Thyroid gland (tissue), 4 donors: ENCODE data around the gene GOLGA8S. TPM values are rescaled to one million over a fixed set of nuclear protein-coding genes. Genes with fewer than 3 reads are reported as not detected.
"Not testable (repeated sequence)": the region's sequence is repeated elsewhere in the genome, so short reads cannot be mapped to it uniquely, and the experiment has no call there.

Source experiments
- DNase-seq, 2 donors: peaks; one replicate each; pipeline ENCODE4 v3.0.0-alpha.2; 2019
- H3K27ac ChIP-seq, 3 donors: fragments of 200-600 bp; sonication (generic); 1 replicate in 2 of 3; 2 replicates in 1 of 3; pipeline ENCODE4 v1.5.1; 2016 to 2019; ENCODE audit warnings: mild to moderate bottlenecking in 1 of 3, moderate library complexity in 1 of 3
- H3K27me3 ChIP-seq: fragments of 200-600 bp; sonication (generic); one replicate; pipeline ENCODE4 v1.5.1; 2019
- H3K36me3 ChIP-seq, 2 donors: fragments of 200-600 bp; sonication (generic); one replicate each; pipeline ENCODE4 v1.5.1; 2016 to 2019
- H3K4me1 ChIP-seq, 2 donors: fragments of 200-600 bp; sonication (generic); one replicate each; pipeline ENCODE4 v1.5.1; 2017 to 2019
- H3K4me3 ChIP-seq, 3 donors: fragments of 200-600 bp; sonication (generic); replicated peaks in 1 of 3; 1 replicate in 2 of 3; 2 replicates in 1 of 3; pipeline ENCODE4 v1.5.1; 2016; ENCODE audit warnings: mild to moderate bottlenecking in 1 of 3
- H3K9me3 ChIP-seq: fragments of 200-600 bp; sonication (generic); one replicate; pipeline ENCODE4 v1.5.1; 2017
- POLR2A ChIP-seq, 2 donors: fragments of 450-650 bp; IDR thresholded peaks; one replicate each; pipeline ENCODE4 v1.6.1; 2017; ENCODE audit warnings: antibody characterized with exemption in 2 of 2, mild to moderate bottlenecking in 2 of 2, moderate library complexity in 1 of 2
- WGBS, 2 donors: methylation state at CpG; one replicate each; pipeline ENCODE4 v1.1.5; 2017; 5-methylcytosine and 5-hydroxymethylcytosine counted together
- intact Hi-C: fragments of 100-400 bp; cut with DNase I; formaldehyde crosslinking; loops from one replicate; pipeline ENCODE4 v1.15.1; 2023
- total RNA-seq, 4 donors: library from RNA; depleted of rRNA; stranded (reverse); fragments of >200 nt; gene quantifications; one replicate each; pipeline ENCODE4 v1.2.3, GENCODE V29; 2016
- TF ChIP-seq, protein P1 (sequence below), 6 experiments: fragments of 200-600 bp in 3 of 6; fragments of 450-650 bp in 3 of 6; sonication (generic) in 3 of 6; IDR thresholded peaks; one replicate each; pipeline ENCODE4 v1.5.1; 2016 to 2019; ENCODE audit warnings: antibody characterized with exemption in 6 of 6, mild to moderate bottlenecking in 2 of 6, inconsistent platforms in 1 of 6, moderate library complexity in 1 of 6

The GOLGA8S gene, protein sequence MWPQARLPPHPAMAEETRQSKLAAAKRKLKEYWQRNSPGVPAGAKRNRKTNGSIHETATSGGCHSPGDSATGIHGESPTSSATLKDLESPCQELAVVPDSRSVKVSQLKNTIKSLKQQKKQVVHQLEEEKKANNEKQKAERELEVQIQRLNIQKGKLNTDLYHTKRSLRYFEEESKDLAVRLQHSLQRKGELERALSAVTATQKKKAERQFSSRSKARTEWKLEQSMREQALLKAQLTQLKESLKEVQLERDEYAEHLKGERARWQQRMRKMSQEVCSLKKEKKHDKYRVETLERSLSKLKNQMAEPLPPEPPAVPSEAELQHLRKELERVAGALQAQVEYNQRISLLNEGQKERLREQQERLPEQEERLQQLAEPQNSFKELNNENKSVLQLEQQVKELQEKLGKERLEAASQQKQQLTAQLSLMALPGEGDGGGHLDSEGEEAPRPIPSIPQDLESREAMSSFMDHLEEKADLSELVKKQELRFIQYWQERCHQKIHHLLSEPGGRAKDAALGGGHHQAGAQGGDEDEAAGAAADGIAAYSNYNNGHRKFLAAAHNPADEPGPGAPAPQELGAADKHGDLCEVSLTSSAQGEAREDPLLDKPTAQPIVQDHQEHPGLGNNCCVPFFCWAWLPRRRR
- total RNA-seq = 1 to 10 TPM; 1.9 to 3.1 (median 2.4) TPM

DNA sequence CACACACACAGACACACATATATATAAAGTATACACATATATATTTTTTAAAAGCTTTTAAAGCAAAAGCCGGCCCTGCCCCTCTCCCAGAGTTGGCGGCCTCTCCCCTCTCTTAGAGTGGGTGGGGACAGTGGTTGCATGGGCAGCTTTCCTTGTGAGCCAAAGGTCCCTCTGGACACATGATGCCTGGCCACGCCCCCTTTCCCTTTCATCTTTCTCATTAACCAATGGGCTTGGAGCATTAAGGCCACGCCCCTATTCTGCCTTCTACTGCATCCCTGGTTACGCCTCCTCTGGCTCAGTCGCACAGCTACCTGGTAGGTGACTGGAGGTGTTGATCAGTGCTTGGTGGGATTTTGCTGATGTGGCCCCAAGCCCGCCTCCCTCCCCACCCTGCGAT is at the start of gene GOLGA8S:
TSS of gene GOLGA8S (plus strand) at position 301 of the 400 bp plus-strand sequence. CDS start at position 363, 62 bp downstream.
- H3K4me3 ChIP-seq, intact Hi-C loops: not testable (repeated sequence)

DNA sequence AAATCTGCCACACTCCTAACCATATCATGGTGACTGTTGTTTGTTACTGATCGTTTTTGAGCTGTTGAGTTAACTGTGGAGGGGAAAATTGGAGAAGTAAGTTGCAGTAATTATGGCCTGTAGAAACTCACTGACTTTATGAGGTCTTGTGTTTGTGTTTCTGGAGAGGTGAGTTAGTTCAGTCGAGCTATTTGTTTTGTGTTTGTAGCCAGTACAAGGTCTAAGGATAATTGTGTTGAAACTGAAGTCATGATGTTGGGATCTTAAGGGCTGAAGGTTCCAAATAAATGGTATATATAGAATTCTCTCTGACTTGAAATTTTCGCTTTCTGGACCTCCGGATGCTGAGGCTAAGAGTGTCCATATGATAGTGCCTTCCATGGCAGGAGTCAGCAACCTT is 49.7 kb upstream of the GOLGA8S start:
- 49 to 54% methylated on average over 4 of the region's 4 CpGs for WGBS, 2 donors
- H3K27ac ChIP-seq, H3K36me3 ChIP-seq, H3K4me3 ChIP-seq, DNase-seq, intact Hi-C loops, H3K27me3 ChIP-seq, H3K9me3 ChIP-seq: not testable (repeated sequence)
- H3K4me1 ChIP-seq = peaks cover 5 to 11% of the 10 kb centered on the region in 2 donors

More for the DNA sequence above, at the start of gene GOLGA8S:
- no CpG with 5 or more reads among the region's 8 CpGs for WGBS, 2 donors
- DNase-seq, H3K36me3 ChIP-seq, H3K9me3 ChIP-seq, H3K27me3 ChIP-seq, H3K4me1 ChIP-seq, H3K27ac ChIP-seq: not testable (repeated sequence)

DNA sequence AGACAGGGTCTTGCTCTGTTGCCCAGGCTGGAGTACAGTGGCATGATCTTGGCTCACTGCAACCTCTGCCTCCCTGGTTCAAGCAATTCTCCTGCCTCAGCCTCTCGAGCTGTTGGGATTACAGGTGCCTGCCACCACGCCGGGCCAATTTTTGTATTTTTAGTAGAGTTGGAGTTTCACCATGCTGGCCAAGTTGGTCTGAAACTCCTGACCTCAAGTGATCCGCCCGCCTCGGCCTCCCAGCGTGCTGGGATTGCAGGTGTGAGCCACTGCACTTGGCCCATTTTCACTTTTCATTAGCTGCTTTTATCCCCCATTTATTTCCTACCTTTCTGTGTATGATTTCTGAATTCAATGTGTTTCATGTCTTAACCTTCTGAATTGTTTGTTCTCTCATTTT is 48.6 kb upstream of the GOLGA8S start:
- H3K27ac ChIP-seq, H3K9me3 ChIP-seq, DNase-seq, H3K27me3 ChIP-seq, H3K4me3 ChIP-seq, intact Hi-C loops: not testable (repeated sequence)
- 89 to 91% methylated on average over 7 of the region's 7 CpGs for WGBS, 2 donors
- H3K36me3 ChIP-seq = peaks cover 8 to 17% of the 10 kb centered on the region in 2 donors
- H3K4me1 ChIP-seq = peaks cover 5 to 11% of the 10 kb centered on the region in 2 donors

DNA sequence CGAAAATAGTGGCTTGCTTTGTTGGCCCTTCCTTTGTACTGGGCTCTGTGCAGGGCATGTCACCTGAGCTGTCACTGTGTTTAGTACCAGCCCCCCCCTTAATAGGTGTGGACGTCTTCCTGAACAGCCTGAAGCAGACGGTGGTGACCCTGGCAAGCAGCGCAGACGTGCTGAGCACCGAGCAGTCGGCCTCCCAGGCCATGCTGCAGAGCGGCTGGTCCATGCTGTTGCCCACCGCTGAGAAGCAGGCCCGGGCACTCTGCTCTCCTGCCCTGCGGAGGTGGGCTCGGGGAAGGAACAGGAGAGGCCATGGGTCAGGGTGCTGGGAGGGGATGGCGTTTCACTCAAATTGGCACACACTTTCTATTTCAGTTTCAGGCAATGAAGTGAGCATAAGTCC is 43.3 kb upstream of the GOLGA8S start:
- H3K36me3 ChIP-seq = peaks cover 8 to 22% of the 10 kb centered on the region in 2 donors
- H3K9me3 ChIP-seq, H3K27ac ChIP-seq, H3K4me1 ChIP-seq, intact Hi-C loops, H3K4me3 ChIP-seq, H3K27me3 ChIP-seq, DNase-seq: not testable (repeated sequence)
- 93 to 95% methylated on average over 11 to 13 of the region's 13 CpGs for WGBS, 2 donors

DNA sequence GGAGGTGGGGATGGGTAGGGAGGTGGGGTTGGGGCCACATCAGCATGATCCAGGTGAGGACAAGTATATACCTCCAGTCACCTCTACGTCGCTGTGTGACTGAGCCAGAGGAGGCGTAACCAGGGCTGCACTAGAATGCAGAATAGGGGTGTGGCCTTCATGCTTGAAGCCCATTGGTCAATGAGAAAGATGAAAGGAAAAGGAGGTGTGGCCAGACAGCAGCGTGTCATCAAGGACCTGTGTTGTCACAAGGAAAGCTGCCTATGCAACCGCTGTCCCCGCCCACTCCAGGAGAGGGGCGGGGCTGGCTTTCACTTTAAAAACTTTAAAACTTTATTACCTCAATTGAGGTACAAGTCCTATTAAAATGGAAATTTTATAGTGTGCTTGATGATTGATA is 20.5 kb upstream of the GOLGA8S start, which contains the start of gene GOLGA6L26:
TSS of gene GOLGA6L26 (minus strand) at position 101 of the 400 bp plus-strand sequence. CDS start at position 40, 61 bp downstream.
- H3K4me1 ChIP-seq, H3K4me3 ChIP-seq, H3K27me3 ChIP-seq, H3K9me3 ChIP-seq, H3K27ac ChIP-seq, DNase-seq, H3K36me3 ChIP-seq, intact Hi-C loops: not testable (repeated sequence)
- no CpG with 5 or more reads among the region's 7 CpGs for WGBS, 2 donors

DNA sequence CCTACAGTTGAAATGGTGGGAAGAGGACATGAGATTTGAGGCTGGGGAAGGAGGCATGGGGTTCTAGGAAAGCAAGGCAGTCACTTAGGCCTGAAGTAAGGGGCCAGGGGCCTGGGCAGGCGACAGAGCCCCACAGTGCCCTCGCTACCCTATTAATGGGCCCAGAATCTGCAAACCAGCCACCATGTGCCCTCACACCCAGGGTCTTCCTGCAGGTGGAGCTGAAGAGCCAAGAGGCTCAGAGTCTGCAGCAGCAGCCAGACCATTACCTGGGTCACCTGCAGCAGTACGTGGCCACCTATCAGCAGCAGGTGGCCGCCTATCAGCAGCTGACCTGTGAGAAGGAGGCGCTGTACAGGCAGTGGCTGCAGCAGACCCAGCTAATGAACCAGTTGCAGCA is 8.1 kb downstream of the GOLGA8S start:
- DNase-seq, H3K4me1 ChIP-seq, H3K27ac ChIP-seq, intact Hi-C loops, H3K4me3 ChIP-seq, H3K36me3 ChIP-seq, H3K9me3 ChIP-seq, H3K27me3 ChIP-seq: not testable (repeated sequence)
- WGBS, 2 donors = no CpG with 5 or more reads among the region's 5 CpGs

DNA sequence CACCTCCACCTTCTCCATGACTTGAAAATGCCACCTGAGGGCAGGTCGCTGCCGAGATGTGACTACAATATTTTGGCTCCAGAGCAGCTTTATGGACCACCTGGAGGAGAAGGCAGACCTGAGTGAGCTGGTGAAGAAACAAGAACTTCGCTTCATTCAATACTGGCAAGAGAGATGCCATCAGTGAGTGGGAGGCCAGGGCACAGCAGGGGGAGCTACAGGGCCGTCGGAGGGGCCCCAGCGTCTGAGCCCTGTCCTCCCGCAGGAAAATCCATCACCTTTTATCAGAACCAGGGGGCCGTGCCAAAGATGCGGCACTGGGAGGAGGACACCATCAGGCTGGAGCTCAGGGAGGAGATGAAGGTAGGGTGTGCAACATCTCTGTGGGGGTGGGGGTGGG is 9.7 kb downstream of the GOLGA8S start:
- H3K36me3 ChIP-seq, H3K4me1 ChIP-seq, H3K9me3 ChIP-seq, H3K27me3 ChIP-seq, intact Hi-C loops, H3K27ac ChIP-seq, DNase-seq, H3K4me3 ChIP-seq: not testable (repeated sequence)
- WGBS, 2 donors = 52 to 67% methylated on average over 1 to 4 of the region's 9 CpGs

DNA sequence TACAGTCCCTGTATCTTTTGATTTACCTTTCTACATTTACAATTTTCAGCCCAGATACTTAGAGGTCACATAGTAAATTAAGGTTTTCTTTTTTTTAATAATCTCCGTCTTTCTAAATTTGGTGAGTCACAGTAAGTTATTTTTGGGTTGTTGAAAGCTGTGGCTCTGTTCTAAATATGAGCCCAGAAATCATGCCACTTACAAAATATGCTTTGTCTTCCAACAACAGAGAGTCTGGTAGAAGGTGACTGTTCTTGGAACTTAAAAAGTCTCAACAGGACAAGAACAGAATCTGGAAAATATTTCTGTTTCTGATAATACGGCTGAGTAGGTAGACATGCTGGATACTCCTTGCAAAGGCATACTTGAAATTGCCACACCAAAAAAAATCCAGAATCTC is 16.0 kb downstream of the GOLGA8S start:
- no peak for DNase-seq
- intact Hi-C loops = no loop called here
- WGBS, 2 donors = 74 to 81% methylated on average over 2 of the region's 2 CpGs
- Histone ChIP-seq H3K36me3 (no peaks in the 10 kb centered on the region), H3K27me3 (no peaks in the 10 kb centered on the region), H3K27ac (no peak overlapping the region), H3K4me3 (no peak overlapping the region), H3K4me1 (no peaks in the 10 kb centered on the region), H3K9me3 (no peaks in the 10 kb centered on the region)
- no peak for TF ChIP-seq POLR2A (IDR thresholded peaks at IDR 0.05)
- TF ChIP-seq, protein P1, sequence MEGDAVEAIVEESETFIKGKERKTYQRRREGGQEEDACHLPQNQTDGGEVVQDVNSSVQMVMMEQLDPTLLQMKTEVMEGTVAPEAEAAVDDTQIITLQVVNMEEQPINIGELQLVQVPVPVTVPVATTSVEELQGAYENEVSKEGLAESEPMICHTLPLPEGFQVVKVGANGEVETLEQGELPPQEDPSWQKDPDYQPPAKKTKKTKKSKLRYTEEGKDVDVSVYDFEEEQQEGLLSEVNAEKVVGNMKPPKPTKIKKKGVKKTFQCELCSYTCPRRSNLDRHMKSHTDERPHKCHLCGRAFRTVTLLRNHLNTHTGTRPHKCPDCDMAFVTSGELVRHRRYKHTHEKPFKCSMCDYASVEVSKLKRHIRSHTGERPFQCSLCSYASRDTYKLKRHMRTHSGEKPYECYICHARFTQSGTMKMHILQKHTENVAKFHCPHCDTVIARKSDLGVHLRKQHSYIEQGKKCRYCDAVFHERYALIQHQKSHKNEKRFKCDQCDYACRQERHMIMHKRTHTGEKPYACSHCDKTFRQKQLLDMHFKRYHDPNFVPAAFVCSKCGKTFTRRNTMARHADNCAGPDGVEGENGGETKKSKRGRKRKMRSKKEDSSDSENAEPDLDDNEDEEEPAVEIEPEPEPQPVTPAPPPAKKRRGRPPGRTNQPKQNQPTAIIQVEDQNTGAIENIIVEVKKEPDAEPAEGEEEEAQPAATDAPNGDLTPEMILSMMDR (IDR thresholded peaks at IDR 0.05) = no peak

DNA sequence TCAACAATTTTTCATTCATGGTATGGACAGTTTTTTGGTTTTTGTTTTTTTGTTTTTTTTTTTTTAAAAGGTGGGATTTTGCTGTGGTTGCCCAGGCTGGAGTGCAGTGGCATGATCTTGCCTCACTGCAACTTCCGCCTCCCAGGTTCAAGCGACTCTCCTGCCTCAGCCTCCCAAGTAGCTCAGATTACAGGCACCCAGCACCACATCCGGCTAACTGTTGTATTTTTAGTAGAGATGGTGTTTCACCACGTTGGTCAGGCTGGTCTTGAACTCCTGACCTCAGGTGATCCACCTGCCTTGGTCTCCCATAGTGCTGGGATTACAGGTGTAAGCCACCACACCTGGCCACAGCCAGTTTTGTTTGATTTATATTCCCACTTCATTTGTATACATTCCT is 16.6 kb downstream of the GOLGA8S start:
- H3K4me1 ChIP-seq, H3K4me3 ChIP-seq, H3K36me3 ChIP-seq, DNase-seq, intact Hi-C loops, H3K27ac ChIP-seq, H3K9me3 ChIP-seq, H3K27me3 ChIP-seq: not testable (repeated sequence)
- 77 to 85% methylated on average over 4 of the region's 4 CpGs for WGBS, 2 donors

DNA sequence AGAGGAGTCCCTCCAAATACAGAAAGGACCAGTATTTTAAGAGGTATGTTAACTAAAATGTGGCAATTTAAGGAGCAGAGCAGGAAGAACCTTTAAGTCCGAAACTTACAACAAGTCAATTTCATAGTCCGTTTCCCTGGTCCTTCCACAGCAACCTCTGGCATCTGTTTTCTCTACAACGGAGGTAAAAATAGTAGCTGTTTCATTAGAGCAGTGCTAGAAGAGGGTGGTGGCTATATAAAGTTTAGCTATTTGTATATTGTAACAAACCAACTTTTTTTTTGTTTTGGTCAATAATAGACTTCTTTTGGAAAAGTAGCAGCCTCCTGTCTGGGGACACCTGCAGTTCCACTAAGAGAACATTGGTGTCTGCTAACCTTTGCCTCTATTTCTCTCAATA is 17.3 kb downstream of the GOLGA8S start:
- H3K4me3 ChIP-seq, intact Hi-C loops, DNase-seq, H3K27me3 ChIP-seq, H3K27ac ChIP-seq, H3K36me3 ChIP-seq, H3K9me3 ChIP-seq, H3K4me1 ChIP-seq: not testable (repeated sequence)
- 73% methylated on average over 3 of the region's 3 CpGs for WGBS, 2 donors
